GM18520 (cell line): Measurements from ENCODE around the gene NR3C2.

ENCODE experiments used
- ATAC-seq: cut with Tn5 transposase; IDR thresholded peaks from one replicate; pipeline ENCODE4 v1.9.1; 2021; ENCODE audit not compliant: unreplicated experiment

Gene NR3C2

GRCh38 chr4:148266240-148266639 lies 176.0 kb downstream of the NR3C2 start:
- no peak for ATAC-seq

GRCh38 chr4:148265627-148266026 lies 176.6 kb downstream of the NR3C2 start:
- ATAC-seq, result no peak

GRCh38 chr4:148263802-148264201 lies 178.4 kb downstream of the NR3C2 start:
- ATAC-seq, result no peak

GRCh38 chr4:148263127-148263526 lies 179.1 kb downstream of the NR3C2 start:
- no peak for ATAC-seq

- no peak for ATAC-seq
Measured at GRCh38 chr4:148261848-148262247, 180.4 kb downstream of the NR3C2 start.

GRCh38 chr4:148259841-148260240 lies 182.4 kb downstream of the NR3C2 start:
- no peak for ATAC-seq

GRCh38 chr4:148258535-148258934 lies 183.7 kb downstream of the NR3C2 start:
- no peak for ATAC-seq

GRCh38 chr4:148255344-148255720 lies 186.9 kb downstream of the NR3C2 start:
- no peak for ATAC-seq

GRCh38 chr4:148254621-148255343 lies 187.4 kb downstream of the NR3C2 start:
- ATAC-seq, result no peak

GRCh38 chr4:148253768-148254167 lies 188.4 kb downstream of the NR3C2 start:
- ATAC-seq, result no peak

GRCh38 chr4:148248824-148249223 lies 193.4 kb downstream of the NR3C2 start:
- no peak for ATAC-seq

GRCh38 chr4:148245015-148245414 lies 197.2 kb downstream of the NR3C2 start:
- no peak for ATAC-seq

GRCh38 chr4:148243837-148244236 lies 198.4 kb downstream of the NR3C2 start:
- ATAC-seq, result no peak

- no peak for ATAC-seq
Measured at GRCh38 chr4:148240241-148240640, 202.0 kb downstream of the NR3C2 start.

GRCh38 chr4:148239494-148239985 lies 202.7 kb downstream of the NR3C2 start:
- ATAC-seq, result no peak

GRCh38 chr4:148238811-148239493 lies 203.3 kb downstream of the NR3C2 start:
- ATAC-seq, result no peak

GRCh38 chr4:148238086-148238485 lies 204.1 kb downstream of the NR3C2 start:
- no peak for ATAC-seq

GRCh38 chr4:148235809-148236208 lies 206.4 kb downstream of the NR3C2 start:
- ATAC-seq, result no peak

- ATAC-seq, result no peak
Measured at GRCh38 chr4:148229798-148230197, 212.4 kb downstream of the NR3C2 start.

- ATAC-seq, result no peak
Measured at GRCh38 chr4:148229028-148229427, 213.2 kb downstream of the NR3C2 start.

- ATAC-seq, result no peak
Measured at GRCh38 chr4:148227147-148227546, 215.1 kb downstream of the NR3C2 start.

GRCh38 chr4:148226341-148226740 lies 215.9 kb downstream of the NR3C2 start:
- ATAC-seq, result no peak
